Mammary epithelial cell (primary cell): ENCODE results near the gene MINAR2.
A peak's percentile ranks its signal among the peaks of the same experiment; 100 is the strongest.

Source experiments
- EZH2 ChIP-seq: IDR thresholded peaks from 2 replicates; pipeline ENCODE4 v1.6.1; 2012; ENCODE audit warnings: low read length, inconsistent platforms, borderline replicate concordance
- TF ChIP-seq, protein P1 (sequence below), 2 donors: IDR thresholded peaks in 1 of 2; conservative IDR thresholded peaks in 1 of 2; 2 replicates each; pipeline ENCODE4 v1.5.1; 2011 to 2012; ENCODE audit warnings: inconsistent platforms in 2 of 2, low read length in 2 of 2, mild to moderate bottlenecking in 2 of 2, control low read depth in 1 of 2, low read depth in 1 of 2; ENCODE audit not compliant: insufficient read depth in 1 of 2; ENCODE audit errors: extremely low read depth in 1 of 2

DNA sequence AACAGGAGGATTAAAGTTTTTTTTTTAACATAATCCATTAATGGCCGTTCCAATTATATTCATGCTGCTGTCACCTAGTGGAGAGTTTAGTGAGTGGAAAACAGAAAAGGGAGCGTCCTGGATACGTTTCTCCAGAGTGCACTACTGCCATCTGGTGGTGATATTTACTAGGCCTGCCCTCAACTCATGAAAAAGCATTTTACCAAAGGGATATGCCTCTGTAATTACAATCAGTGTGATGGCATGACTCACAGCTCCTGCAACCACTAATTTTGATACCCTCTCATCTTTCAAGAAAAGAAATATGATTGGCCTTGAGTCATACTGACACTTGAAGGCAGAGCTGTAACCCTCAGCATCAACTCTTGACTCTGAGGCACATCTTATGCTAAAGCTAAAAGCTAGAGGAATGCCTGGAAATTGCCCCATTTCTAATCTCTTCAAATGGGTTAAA lies 20.1 kb downstream of the MINAR2 start:
- TF ChIP-seq, protein P1, sequence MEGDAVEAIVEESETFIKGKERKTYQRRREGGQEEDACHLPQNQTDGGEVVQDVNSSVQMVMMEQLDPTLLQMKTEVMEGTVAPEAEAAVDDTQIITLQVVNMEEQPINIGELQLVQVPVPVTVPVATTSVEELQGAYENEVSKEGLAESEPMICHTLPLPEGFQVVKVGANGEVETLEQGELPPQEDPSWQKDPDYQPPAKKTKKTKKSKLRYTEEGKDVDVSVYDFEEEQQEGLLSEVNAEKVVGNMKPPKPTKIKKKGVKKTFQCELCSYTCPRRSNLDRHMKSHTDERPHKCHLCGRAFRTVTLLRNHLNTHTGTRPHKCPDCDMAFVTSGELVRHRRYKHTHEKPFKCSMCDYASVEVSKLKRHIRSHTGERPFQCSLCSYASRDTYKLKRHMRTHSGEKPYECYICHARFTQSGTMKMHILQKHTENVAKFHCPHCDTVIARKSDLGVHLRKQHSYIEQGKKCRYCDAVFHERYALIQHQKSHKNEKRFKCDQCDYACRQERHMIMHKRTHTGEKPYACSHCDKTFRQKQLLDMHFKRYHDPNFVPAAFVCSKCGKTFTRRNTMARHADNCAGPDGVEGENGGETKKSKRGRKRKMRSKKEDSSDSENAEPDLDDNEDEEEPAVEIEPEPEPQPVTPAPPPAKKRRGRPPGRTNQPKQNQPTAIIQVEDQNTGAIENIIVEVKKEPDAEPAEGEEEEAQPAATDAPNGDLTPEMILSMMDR (conservative IDR thresholded peaks at IDR 0.05 in 1 of 2, IDR thresholded peaks at IDR 0.05 in 1 of 2; ENCODE audit: extremely low read depth in 1 of 2, insufficient read depth in 1 of 2, low read depth in 1 of 2, low read length in 2 of 2) = peak; percentile 96 to 99
- TF ChIP-seq EZH2 = no peak
